H1 (cell line): ENCODE results near the gene TTLL7. TPM values are rescaled to one million over a fixed set of nuclear protein-coding genes. Genes with fewer than 3 reads are reported as not detected.

ENCODE experiments used
- CTCF ChIA-PET: fragments of 300-600 bp; sonication (Branson Sonifier 250); formaldehyde crosslinking; loops from one replicate; lab custom pipeline; 2021; ENCODE audit not compliant: partially characterized antibody; lab: Charles Lee
- POLR2A ChIA-PET: fragments of 300-600 bp; sonication (Branson Sonifier 250); formaldehyde crosslinking; loops from one replicate; lab custom pipeline; 2021; ENCODE audit warnings: inconsistent platforms; ENCODE audit not compliant: partially characterized antibody; lab: Charles Lee
- DNase-seq, 2 experiments: peaks; one replicate each; pipeline versions ENCODE4 v3.0.0 to v3.0.0-alpha.2; 2010 to 2022; ENCODE audit warnings: low spot score in 2 of 2, low read depth in 1 of 2, mixed read lengths in 1 of 2
- FAIRE-seq: peaks from 2 replicates; lab custom pipeline; 2011; peaks lifted over from hg19 to GRCh38; lab: Jason Lieb, UNC
- H2AFZ ChIP-seq: 2 replicates; pipeline ENCODE4 v1.8.1; 2012; ENCODE audit warnings: low read length, inconsistent platforms
- H2AK5ac ChIP-seq: 2 replicates; pipeline ENCODE4 v1.6.1; 2013; ENCODE audit warnings: low read depth, low read length
- H2BK120ac ChIP-seq: replicated peaks from 2 replicates; pipeline ENCODE3; 2013; ENCODE audit warnings: low read depth, low read length, inconsistent platforms
- H2BK12ac ChIP-seq: 2 replicates; pipeline ENCODE4 v1.6.1; 2013; ENCODE audit warnings: low read depth, low read length
- H2BK15ac ChIP-seq: 2 replicates; pipeline ENCODE4 v1.6.1; 2013; ENCODE audit warnings: low read length
- H2BK20ac ChIP-seq: 2 replicates; pipeline ENCODE4 v1.6.1; 2013; ENCODE audit warnings: low read length
- H2BK5ac ChIP-seq: 2 replicates; pipeline ENCODE4 v1.6.1; 2013; ENCODE audit warnings: low read depth, low read length
- H3K14ac ChIP-seq: 2 replicates; pipeline ENCODE4 v1.6.1; 2013; ENCODE audit warnings: inconsistent platforms; ENCODE audit not compliant: insufficient read length
- H3K18ac ChIP-seq: 2 replicates; pipeline ENCODE4 v1.6.1; 2013; ENCODE audit warnings: low read length; ENCODE audit errors: extremely low read depth
- H3K23ac ChIP-seq: 2 replicates; pipeline ENCODE4 v1.6.1; 2013; ENCODE audit warnings: inconsistent platforms; ENCODE audit not compliant: insufficient read length
- H3K23me2 ChIP-seq: 2 replicates; pipeline ENCODE4 v1.6.1; 2013; ENCODE audit warnings: low read depth, low read length
- H3K27ac ChIP-seq: 2 replicates; pipeline ENCODE4 v1.6.1; 2011; ENCODE audit warnings: low read depth, low read length, inconsistent platforms
- H3K27me3 ChIP-seq, 4 experiments: replicated peaks in 1 of 4; 1 replicate in 1 of 4; 2 replicates in 3 of 4; pipeline versions ENCODE4 v1.6.1 to v1.8.1; 2011 to 2013; ENCODE audit warnings: low read length in 3 of 4, mild to moderate bottlenecking in 3 of 4, inconsistent platforms in 2 of 4, mixed read lengths in 2 of 4, moderate library complexity in 1 of 4; ENCODE audit not compliant: control insufficient read depth in 3 of 4, insufficient read depth in 3 of 4; ENCODE audit errors: extremely low read depth in 1 of 4
- H3K36me3 ChIP-seq, 4 experiments: 2 replicates each; pipeline versions ENCODE4 v1.6.1 to v1.8.1; 2011 to 2013; ENCODE audit warnings: mild to moderate bottlenecking in 4 of 4, low read length in 3 of 4, moderate library complexity in 2 of 4, control low read depth in 1 of 4, inconsistent platforms in 1 of 4; ENCODE audit not compliant: insufficient read depth in 4 of 4, control insufficient read depth in 2 of 4
- H3K4ac ChIP-seq: replicated peaks from 2 replicates; pipeline ENCODE3; 2013; ENCODE audit warnings: low read length, low read depth, mixed read lengths, inconsistent platforms; ENCODE audit not compliant: insufficient read length
- H3K4me1 ChIP-seq, 4 experiments: replicated peaks in 1 of 4; 1 replicate in 1 of 4; 2 replicates in 3 of 4; pipeline versions ENCODE4 v1.6.1 to v1.8.1; 2011 to 2013; ENCODE audit warnings: low read length in 3 of 4, inconsistent platforms in 2 of 4, mixed read lengths in 1 of 4; ENCODE audit not compliant: insufficient read depth in 4 of 4, control insufficient read depth in 3 of 4
- H3K4me2 ChIP-seq, 2 experiments: 2 replicates each; pipeline versions ENCODE4 v1.6.1 to v1.8.1; 2011 to 2013; ENCODE audit warnings: low read depth in 2 of 2, low read length in 2 of 2, control low read depth in 1 of 2, inconsistent platforms in 1 of 2, mild to moderate bottlenecking in 1 of 2; ENCODE audit not compliant: insufficient read depth in 1 of 2
- H3K4me3 ChIP-seq, 4 experiments: fragments of 200-600, 300-600 bp in 1 of 4; sonication (generic), shearing (Covaris generic), sonication (Bioruptor Twin) in 1 of 4; 2 replicates each; pipeline versions ENCODE4 v1.5.1 to v1.8.1; 2011 to 2016; ENCODE audit warnings: low read length in 4 of 4, low read depth in 3 of 4, control low read depth in 2 of 4, inconsistent platforms in 2 of 4, mild to moderate bottlenecking in 2 of 4, mixed read lengths in 1 of 4, moderate library complexity in 1 of 4; ENCODE audit not compliant: insufficient read depth in 2 of 4; ENCODE audit errors: extremely low read depth in 1 of 4
- H3K56ac ChIP-seq: replicated peaks from 2 replicates; pipeline ENCODE3; 2013; ENCODE audit warnings: low read depth, mild to moderate bottlenecking, mixed read lengths, low read length, inconsistent platforms; ENCODE audit not compliant: insufficient read length
- H3K79me1 ChIP-seq: 2 replicates; pipeline ENCODE4 v1.6.1; 2013; ENCODE audit warnings: low read depth, low read length, control low read depth
- H3K79me2 ChIP-seq, 2 experiments: 2 replicates each; pipeline versions ENCODE4 v1.6.1 to v1.8.1; 2012 to 2013; ENCODE audit warnings: low read length in 2 of 2, mild to moderate bottlenecking in 2 of 2, inconsistent platforms in 1 of 2; ENCODE audit not compliant: insufficient read depth in 2 of 2, control insufficient read depth in 1 of 2
- H3K9ac ChIP-seq, 4 experiments: replicated peaks in 1 of 4; 1 replicate in 1 of 4; 2 replicates in 3 of 4; pipeline versions ENCODE4 v1.6.1 to v1.8.1; 2011 to 2013; ENCODE audit warnings: low read depth in 3 of 4, low read length in 3 of 4, control low read depth in 2 of 4, mild to moderate bottlenecking in 2 of 4, moderate library complexity in 2 of 4, inconsistent platforms in 1 of 4; ENCODE audit errors: extremely low read depth in 1 of 4
- H3K9me3 ChIP-seq, 2 experiments: 2 replicates each; pipeline versions ENCODE4 v1.6.1 to v1.8.1; 2012 to 2013; ENCODE audit warnings: mild to moderate bottlenecking in 2 of 2, moderate library complexity in 2 of 2, control low read depth in 1 of 2, inconsistent platforms in 1 of 2, low read depth in 1 of 2, low read length in 1 of 2, mixed read lengths in 1 of 2; ENCODE audit not compliant: insufficient read depth in 2 of 2
- H4K20me1 ChIP-seq, 2 experiments: replicated peaks in 1 of 2; 2 replicates each; pipeline versions ENCODE3 to v1.8.1; 2011 to 2013; ENCODE audit warnings: inconsistent platforms in 2 of 2, low read length in 2 of 2, mild to moderate bottlenecking in 1 of 2; ENCODE audit not compliant: insufficient read depth in 2 of 2, control insufficient read depth in 1 of 2
- H4K5ac ChIP-seq: 2 replicates; pipeline ENCODE4 v1.6.1; 2013; ENCODE audit warnings: low read length, low read depth, mixed read lengths, inconsistent platforms; ENCODE audit not compliant: insufficient read length
- H4K8ac ChIP-seq: 2 replicates; pipeline ENCODE4 v1.8.0; 2013; ENCODE audit warnings: mild to moderate bottlenecking, moderate library complexity, low read length, inconsistent platforms; ENCODE audit not compliant: insufficient read depth; ENCODE audit errors: extremely low read depth
- H4K91ac ChIP-seq: replicated peaks from 2 replicates; pipeline ENCODE3; 2013; ENCODE audit warnings: low read length, mixed read lengths, inconsistent platforms; ENCODE audit not compliant: insufficient read length
- ASH2L ChIP-seq: fragments of 200-600, 300-600 bp; sonication (generic); IDR thresholded peaks from one replicate; pipeline ENCODE4 v1.7.1; 2017; ENCODE audit warnings: low read length
- BACH1 ChIP-seq: IDR thresholded peaks from 2 replicates; pipeline ENCODE4 v1.6.1; 2012; ENCODE audit warnings: low read length, improper control_type of control experiment
- CBX5 ChIP-seq: fragments of 300-800, 300-1000 bp; sonication (generic); IDR thresholded peaks from 2 replicates; pipeline ENCODE4 v1.7.1; 2016; ENCODE audit warnings: antibody characterized with exemption, low read length, low read depth
- CTBP2 ChIP-seq: IDR thresholded peaks from 2 replicates; pipeline ENCODE4 v1.7.0; 2011; ENCODE audit warnings: borderline replicate concordance, mild to moderate bottlenecking, moderate library complexity, mixed read lengths, low read length; ENCODE audit not compliant: insufficient read depth, insufficient read length
- EGR1 ChIP-seq: IDR thresholded peaks from 2 replicates; pipeline ENCODE4 v1.6.1; 2011; ENCODE audit warnings: low read depth, low read length, borderline replicate concordance
- GABPA ChIP-seq: IDR thresholded peaks from 2 replicates; pipeline ENCODE4 v1.6.1; 2011; ENCODE audit warnings: mild to moderate bottlenecking, low read length, moderate library complexity, borderline replicate concordance; ENCODE audit not compliant: insufficient read depth
- HDAC2 ChIP-seq, 2 experiments: fragments of 300-600 bp in 1 of 2; sonication (generic) in 1 of 2; IDR thresholded peaks; 2 replicates each; pipeline ENCODE4 v1.6.1; 2011 to 2012; ENCODE audit warnings: low read depth in 2 of 2, low read length in 2 of 2, mild to moderate bottlenecking in 2 of 2, moderate library complexity in 2 of 2, borderline replicate concordance in 1 of 2, inconsistent platforms in 1 of 2
- JUN ChIP-seq: IDR thresholded peaks from 2 replicates; pipeline ENCODE4 v1.6.1; 2011; ENCODE audit warnings: low read depth, mild to moderate bottlenecking, improper control_type of control experiment, low read length
- JUND ChIP-seq: IDR thresholded peaks from 2 replicates; pipeline ENCODE4 v1.6.1; 2011; ENCODE audit warnings: mild to moderate bottlenecking, improper control_type of control experiment, low read length
- KDM4A ChIP-seq: IDR thresholded peaks from one replicate; pipeline ENCODE4 v1.7.1; 2012; ENCODE audit warnings: low read depth, mild to moderate bottlenecking, moderate library complexity, low read length, inconsistent platforms; ENCODE audit not compliant: severe bottlenecking
- MAFK ChIP-seq: IDR thresholded peaks from 2 replicates; pipeline ENCODE4 v1.6.1; 2012; ENCODE audit warnings: low read depth, mild to moderate bottlenecking, improper control_type of control experiment, low read length
- RFX5 ChIP-seq: IDR thresholded peaks from 2 replicates; pipeline ENCODE4 v1.6.1; 2011; ENCODE audit warnings: low read depth, low read length, improper control_type of control experiment, borderline replicate concordance
- RNF2 ChIP-seq: fragments of 200-900, 300-1000 bp; sonication (generic); IDR thresholded peaks from 2 replicates; pipeline ENCODE4 v1.7.1; 2016; ENCODE audit warnings: borderline replicate concordance, low read depth, mild to moderate bottlenecking, antibody characterized with exemption, low read length; ENCODE audit not compliant: poor library complexity, severe bottlenecking; ENCODE audit errors: missing control alignments
- SP2 ChIP-seq: IDR thresholded peaks from 2 replicates; pipeline ENCODE4 v1.6.1; 2012; ENCODE audit warnings: mild to moderate bottlenecking, low read length, inconsistent platforms
- TEAD4 ChIP-seq: IDR thresholded peaks from 2 replicates; pipeline ENCODE4 v1.6.1; 2012; ENCODE audit warnings: low read depth, low read length, inconsistent platforms, mixed read lengths
- WGBS, 2 experiments: shearing (Covaris generic) in 1 of 2; methylation state at CpG; one replicate each; pipeline versions ENCODE4 v1.1.6 to v1.1.7; 2013 to 2015; ENCODE audit warnings: low lambda C conversion rate in 2 of 2, mixed read lengths in 2 of 2, inconsistent platforms in 1 of 2, low coverage in 1 of 2, missing lambda C conversion rate in 1 of 2; ENCODE audit not compliant: insufficient replicate concordance in 2 of 2, insufficient coverage in 1 of 2, insufficient read length in 1 of 2; ENCODE audit errors: extremely low coverage in 1 of 2, missing lambda C conversion rate in 1 of 2; 5-methylcytosine and 5-hydroxymethylcytosine counted together
- polyA plus RNA-seq, 7 experiments: library from polyadenylated mRNA; depleted of rRNA in 3 of 7; stranded (reverse) in 5 of 7; unstranded in 2 of 7; fragments of >200 nt in 5 of 7; fragments of 200-250 nt in 2 of 7; gene quantifications; 1 replicate in 5 of 7; 2 replicates in 1 of 7; 4 replicates in 1 of 7; pipeline versions ENCODE4 v1.2.1 to v1.2.3, GENCODE V29; 2011 to 2013; ENCODE audit warnings: missing spikeins in 2 of 7, mixed read lengths in 2 of 7
- total RNA-seq: library from RNA; stranded (reverse); fragmentation: NEBNext Ultra II Directional; extraction: Animal tissue kit (Norgen Biotek cat#: 25700); gene quantifications from 2 replicates; pipeline ENCODE4 v1.2.1, GENCODE V29; 2021

Gene TTLL7
- total and polyA plus RNA-seq, 2 of the 8 experiments (the other 6 are each of a cell fraction or from before 2014, with no cell fraction given): 1.9 to 7.9 TPM

- 79% methylated on average over 3 of the region's 3 CpGs; no CpG with 5 or more reads in 1 of the 2 experiments for WGBS, 2 experiments
- Histone ChIP-seq H3K4me2 (no peak overlapping the region), H2BK120ac (no peak overlapping the region), H3K4me3 (no peak overlapping the region), H4K5ac (no peak overlapping the region), H2BK15ac (no peak overlapping the region), H3K14ac (no peak overlapping the region), H3K56ac (no peak overlapping the region), H3K9me3 (no peaks in the 10 kb centered on the region), H3K4ac (no peak overlapping the region), H3K18ac (no peak overlapping the region), H3K27me3 (peaks cover 0 to 5% (median 4%) of the 10 kb centered on the region in 4 experiments; a peak in 5 of 7 replicates), H3K4me1 (no peaks in the 10 kb centered on the region), H3K79me1 (no peaks in the 10 kb centered on the region), H3K23ac (no peak overlapping the region), H4K8ac (no peak overlapping the region), H4K20me1 (no peaks in the 10 kb centered on the region), H3K9ac (no peak overlapping the region), H3K36me3 (no peaks in the 10 kb centered on the region), H2AFZ (no peak overlapping the region), H4K91ac (no peak overlapping the region), H3K79me2 (no peaks in the 10 kb centered on the region), H3K27ac (no peak overlapping the region), H2AK5ac (no peak overlapping the region), H2BK5ac (no peak overlapping the region), H2BK12ac (no peak overlapping the region), H3K23me2 (no peaks in the 10 kb centered on the region), H2BK20ac (no peak overlapping the region)
- DNase-seq (no peak), FAIRE-seq (no peak)
- CTCF ChIA-PET: no interaction called here
- POLR2A ChIA-PET: no interaction called here
- no peak for TF ChIP-seq RNF2
- no peak for TF ChIP-seq SP2
- TF ChIP-seq JUN: no peak
- TF ChIP-seq HDAC2 (IDR thresholded peaks at IDR 0.05; ENCODE audit: borderline replicate concordance in 1 of 2, low read depth in 2 of 2, low read length in 2 of 2): no peak
- TF ChIP-seq KDM4A: no peak
- TF ChIP-seq BACH1: no peak
- no peak for TF ChIP-seq CTBP2
- TF ChIP-seq MAFK: no peak
- TF ChIP-seq GABPA: no peak
- no peak for TF ChIP-seq TEAD4
- no peak for TF ChIP-seq RFX5
- no peak for TF ChIP-seq JUND
- TF ChIP-seq EGR1: no peak
- no peak for TF ChIP-seq CBX5
- TF ChIP-seq ASH2L: no peak
These were observed 21.2 kb upstream of the TTLL7 start for GRCh38 chr1:84020151-84020550.
